Keratinocyte (primary cell): ENCODE data around the gene CASKIN2. TPM values are rescaled to one million over a fixed set of nuclear protein-coding genes. Genes with fewer than 3 reads are reported as not detected.
"Not testable (repeated sequence)": the region's sequence is repeated elsewhere in the genome, so short reads cannot be mapped to it uniquely, and the experiment has no call there.

Experiments used
- DNase-seq: peaks from one replicate; pipeline ENCODE4 v3.0.0-alpha.2; 2011; ENCODE audit warnings: low read depth, missing footprints, low spot score
- FAIRE-seq: peaks from 2 replicates; lab custom pipeline; 2011; peaks lifted over from hg19 to GRCh38; lab: Jason Lieb, UNC
- H2AFZ ChIP-seq: 2 replicates; pipeline ENCODE4 v1.6.0; 2012; ENCODE audit warnings: low read length, control low read depth, inconsistent platforms; ENCODE audit not compliant: control insufficient read depth
- H3K27ac ChIP-seq: 2 replicates; pipeline ENCODE4 v1.5.1; 2011; ENCODE audit warnings: low read length; ENCODE audit not compliant: control insufficient read depth, insufficient read depth
- H3K27me3 ChIP-seq: 3 replicates; pipeline ENCODE4 v1.6.0; 2011; ENCODE audit warnings: low read length; ENCODE audit not compliant: control insufficient read depth, insufficient read depth; ENCODE audit errors: extremely low read depth
- H3K36me3 ChIP-seq, 2 experiments: 2 replicates in 1 of 2; 3 replicates in 1 of 2; pipeline ENCODE4 v1.5.1; 2011; ENCODE audit warnings: low read length in 2 of 2, mild to moderate bottlenecking in 1 of 2; ENCODE audit not compliant: control insufficient read depth in 2 of 2, insufficient read depth in 2 of 2; ENCODE audit errors: extremely low read depth in 1 of 2
- H3K4me1 ChIP-seq: 3 replicates; pipeline ENCODE4 v1.5.1; 2011; ENCODE audit warnings: low read length; ENCODE audit not compliant: control insufficient read depth, insufficient read depth; ENCODE audit errors: extremely low read depth
- H3K4me2 ChIP-seq: 3 replicates; pipeline ENCODE4 v1.6.0; 2011; ENCODE audit warnings: low read depth, low read length; ENCODE audit not compliant: control insufficient read depth, insufficient read depth; ENCODE audit errors: extremely low read depth
- H3K4me3 ChIP-seq, 3 experiments: fragments of 200-600 bp in 1 of 3; sonication (generic) in 1 of 3; 2 replicates in 2 of 3; 3 replicates in 1 of 3; pipeline ENCODE4 v1.5.1; 2011 to 2016; ENCODE audit warnings: low read length in 3 of 3, mild to moderate bottlenecking in 3 of 3, control low read depth in 2 of 3, inconsistent platforms in 1 of 3, low read depth in 1 of 3, mixed read lengths in 1 of 3, mixed run types in 1 of 3, moderate library complexity in 1 of 3; ENCODE audit not compliant: control insufficient read depth in 2 of 3, insufficient read depth in 2 of 3; ENCODE audit errors: extremely low read depth in 1 of 3
- H3K79me2 ChIP-seq: 2 replicates; pipeline ENCODE4 v1.6.0; 2012; ENCODE audit warnings: low read length; ENCODE audit not compliant: control insufficient read depth, insufficient read depth
- H3K9ac ChIP-seq: 3 replicates; pipeline ENCODE4 v1.6.0; 2011; ENCODE audit warnings: low read length; ENCODE audit not compliant: control insufficient read depth, insufficient read depth; ENCODE audit errors: extremely low read depth
- H3K9me1 ChIP-seq: 3 replicates; pipeline ENCODE4 v1.6.0; 2011; ENCODE audit warnings: low read length; ENCODE audit not compliant: control insufficient read depth, insufficient read depth; ENCODE audit errors: extremely low read depth
- H3K9me3 ChIP-seq: 2 replicates; pipeline ENCODE4 v1.5.1; 2012; ENCODE audit warnings: low read depth, low read length; ENCODE audit not compliant: control insufficient read depth
- H4K20me1 ChIP-seq: 3 replicates; pipeline ENCODE4 v1.6.0; 2011; ENCODE audit warnings: low read length; ENCODE audit not compliant: control insufficient read depth, insufficient read depth; ENCODE audit errors: extremely low read depth
- CTCF ChIP-seq, 3 experiments: IDR thresholded peaks in 1 of 3; conservative IDR thresholded peaks in 1 of 3; optimal IDR thresholded peaks in 1 of 3; 2 replicates in 2 of 3; 3 replicates in 1 of 3; pipeline versions ENCODE3 to v1.5.1; 2011; ENCODE audit warnings: low read length in 3 of 3, mild to moderate bottlenecking in 3 of 3, moderate library complexity in 2 of 3, control low read depth in 1 of 3, inconsistent platforms in 1 of 3; ENCODE audit not compliant: insufficient read depth in 2 of 3; ENCODE audit errors: extremely low read depth in 1 of 3
- EZH2 ChIP-seq: IDR thresholded peaks from one replicate; pipeline ENCODE4 v1.6.1; 2012; ENCODE audit warnings: inconsistent platforms, mild to moderate bottlenecking, low read length, moderate library complexity
- dilution Hi-C: fragments of 300-500 bp; cut with MboI; formaldehyde crosslinking; loops from one replicate; pipeline ENCODE4 v1.7.0; 2020; ENCODE audit warnings: low sequenced_read_pairs; ENCODE audit not compliant: extremely low pct_ligation_motif_present
- polyA plus RNA-seq, 5 experiments: library from polyadenylated mRNA; depleted of rRNA in 3 of 5; stranded (reverse) in 3 of 5; stranded (forward) in 1 of 5; unstranded in 1 of 5; fragments of >200 nt; gene quantifications; 1 replicate in 1 of 5; 2 replicates in 3 of 5; 3 replicates in 1 of 5; pipeline versions ENCODE4 v1.2.1 to v1.2.3, GENCODE V29; 2011 to 2012; ENCODE audit warnings: missing spikeins in 2 of 5, low read depth in 1 of 5, low replicate concordance in 1 of 5

The CASKIN2 gene
- polyA plus RNA-seq, 1 donor (not counting 4 experiments of a cell fraction or from before 2014, with no cell fraction given), result 3.7 TPM

- Histone ChIP-seq H3K4me2 (no peak overlapping the region), H2AFZ (no peak overlapping the region), H3K36me3 (no peaks in the 10 kb centered on the region), H3K27me3 (no peaks in the 10 kb centered on the region), H3K9me1 (no peaks in the 10 kb centered on the region), H3K4me3 (no peak overlapping the region), H3K27ac (no peak overlapping the region), H3K9me3 (no peaks in the 10 kb centered on the region), H3K4me1 (no peaks in the 10 kb centered on the region), H4K20me1 (peaks cover 4% of the 10 kb centered on the region), H3K9ac (no peak overlapping the region), H3K79me2 (no peaks in the 10 kb centered on the region)
- DNase-seq (no peak), FAIRE-seq (no peak)
- dilution Hi-C loops, result no loop called here
- TF ChIP-seq EZH2 (no peak), CTCF (optimal IDR thresholded peaks at IDR 0.05 in 1 of 3, IDR thresholded peaks at IDR 0.05 in 1 of 3, conservative IDR thresholded peaks at IDR 0.05 in 1 of 3; ENCODE audit: extremely low read depth in 1 of 3, insufficient read depth in 2 of 3, low read length in 3 of 3) (no peak)
Observed at GRCh38 chr17:75480281-75480680, 35.1 kb downstream of the CASKIN2 start.

- FAIRE-seq, result no peak
- Histone ChIP-seq H3K9me3 (no peaks in the 10 kb centered on the region), H3K4me2 (no peak overlapping the region), H3K9ac (no peak overlapping the region), H3K36me3 (peaks cover 2 to 3% of the 10 kb centered on the region in 2 experiments), H3K27ac (no peak overlapping the region), H3K4me3 (no peak overlapping the region), H3K27me3 (no peaks in the 10 kb centered on the region), H3K4me1 (no peaks in the 10 kb centered on the region), H2AFZ (no peak overlapping the region), H4K20me1 (peaks cover 4% of the 10 kb centered on the region), H3K9me1 (no peaks in the 10 kb centered on the region), H3K79me2 (no peaks in the 10 kb centered on the region)
- no peak for DNase-seq
- TF ChIP-seq CTCF (optimal IDR thresholded peaks at IDR 0.05 in 1 of 3, IDR thresholded peaks at IDR 0.05 in 1 of 3, conservative IDR thresholded peaks at IDR 0.05 in 1 of 3; ENCODE audit: extremely low read depth in 1 of 3, insufficient read depth in 2 of 3, low read length in 3 of 3) (no peak), EZH2 (no peak)
- dilution Hi-C loops, result no loop called here
Observed at GRCh38 chr17:75478508-75478907, 36.8 kb downstream of the CASKIN2 start.

- H3K9me1 ChIP-seq, H3K9me3 ChIP-seq, H3K4me1 ChIP-seq, H3K79me2 ChIP-seq, FAIRE-seq, H4K20me1 ChIP-seq, dilution Hi-C loops, H3K9ac ChIP-seq, H3K4me2 ChIP-seq, H2AFZ ChIP-seq, H3K36me3 ChIP-seq, H3K4me3 ChIP-seq, DNase-seq, H3K27me3 ChIP-seq, H3K27ac ChIP-seq: not testable (repeated sequence)
Observed at GRCh38 chr17:75477490-75477862, 37.9 kb downstream of the CASKIN2 start.
